Measurements from ENCODE around the gene CABLES2.

CABLES2 gene

GRCh38 chr20:62345681-62346370, 61.3 kb downstream of the CABLES2 start:
- DNase-seq (ENCODE audit: low read depth in 2 of 2) = no peak
- TF ChIP-seq CTCF (IDR thresholded peaks at IDR 0.05; ENCODE audit: low read depth, low read length) = peak; percentile 2
- H3K4me3 ChIP-seq (replicated peaks in 1 of 2; ENCODE audit: low read depth in 2 of 2, low read length in 2 of 2) = no peak overlapping the region

- H3K4me3 ChIP-seq (replicated peaks in 1 of 2; ENCODE audit: low read depth in 2 of 2, low read length in 2 of 2) = no peak overlapping the region
- DNase-seq (ENCODE audit: low read depth in 2 of 2) = no peak
- no peak for TF ChIP-seq CTCF (IDR thresholded peaks at IDR 0.05; ENCODE audit: low read depth, low read length)
Observed at GRCh38 chr20:62344782-62345181, 62.3 kb downstream of the CABLES2 start.

- no peak overlapping the region for H3K4me3 ChIP-seq (replicated peaks in 1 of 2; ENCODE audit: low read depth in 2 of 2, low read length in 2 of 2)
- TF ChIP-seq CTCF (IDR thresholded peaks at IDR 0.05; ENCODE audit: low read depth, low read length) = no peak
- DNase-seq (ENCODE audit: low read depth in 2 of 2) = no peak
Observed at GRCh38 chr20:62344092-62344491, 63.0 kb downstream of the CABLES2 start.

- no peak for TF ChIP-seq CTCF (IDR thresholded peaks at IDR 0.05; ENCODE audit: low read depth, low read length)
- DNase-seq (ENCODE audit: low read depth in 2 of 2) = no peak
- no peak overlapping the region for H3K4me3 ChIP-seq (replicated peaks in 1 of 2; ENCODE audit: low read depth in 2 of 2, low read length in 2 of 2)
Observed at GRCh38 chr20:62342910-62343309, 64.2 kb downstream of the CABLES2 start.

GRCh38 chr20:62339647-62340062, 67.4 kb downstream of the CABLES2 start:
- TF ChIP-seq CTCF (IDR thresholded peaks at IDR 0.05; ENCODE audit: low read depth, low read length) = no peak
- no peak overlapping the region for H3K4me3 ChIP-seq (replicated peaks in 1 of 2; ENCODE audit: low read depth in 2 of 2, low read length in 2 of 2)
- no peak for DNase-seq (ENCODE audit: low read depth in 2 of 2)
